CD4-positive, alpha-beta T cell (primary cell): ENCODE measurements around the gene COL20A1. TPM values are rescaled to one million over a fixed set of nuclear protein-coding genes. Genes with fewer than 3 reads are reported as not detected.
A peak's percentile ranks its signal among the peaks of the same experiment; 100 is the strongest.

Source experiments
- ATAC-seq: fragments of 200-7000 bp; cut with Tn5 transposase; one replicate; pipeline ENCODE4 v1.10.0; 2022; ENCODE audit warnings: mild to moderate bottlenecking; ENCODE audit not compliant: poor library complexity
- CTCF ChIA-PET: fragments of 350-600 bp; sonication (Branson Sonifier 250); formaldehyde crosslinking; loops from one replicate; lab custom pipeline; 2021; ENCODE audit warnings: antibody characterized with exemption, inconsistent platforms; lab: Charles Lee
- POLR2A ChIA-PET: fragments of 350-600 bp; sonication (Branson Sonifier 250); formaldehyde crosslinking; loops from one replicate; lab custom pipeline; 2021; ENCODE audit warnings: antibody characterized with exemption, inconsistent platforms; lab: Charles Lee
- DNase-seq, 14 experiments: peaks; one replicate each; pipeline ENCODE4 v3.0.0-alpha.2; 2013 to 2020; ENCODE audit warnings: mixed read lengths in 2 of 14
- H3K27ac ChIP-seq, 2 donors: one replicate each; pipeline versions ENCODE4 v1.5.1 to v1.7.0; 2013; ENCODE audit warnings: low read length in 2 of 2, low read depth in 1 of 2, mild to moderate bottlenecking in 1 of 2
- H3K27me3 ChIP-seq, 2 experiments: 1 replicate in 1 of 2; 2 replicates in 1 of 2; pipeline versions ENCODE4 v1.6.1 to v1.7.0; 2013; ENCODE audit warnings: low read length in 2 of 2, control low read depth in 1 of 2, mild to moderate bottlenecking in 1 of 2, moderate library complexity in 1 of 2; ENCODE audit not compliant: insufficient read depth in 2 of 2, control insufficient read depth in 1 of 2
- H3K36me3 ChIP-seq: one replicate; pipeline ENCODE4 v1.6.1; 2013; ENCODE audit warnings: low read length, control low read depth; ENCODE audit not compliant: insufficient read depth
- H3K4me1 ChIP-seq: one replicate; pipeline ENCODE4 v1.6.1; 2013; ENCODE audit warnings: low read length, control low read depth; ENCODE audit not compliant: insufficient read depth
- H3K4me3 ChIP-seq: one replicate; pipeline ENCODE4 v1.5.1; 2013; ENCODE audit warnings: mild to moderate bottlenecking, low read length, moderate library complexity
- H3K9me3 ChIP-seq, 2 experiments: 1 replicate in 1 of 2; 2 replicates in 1 of 2; pipeline versions ENCODE4 v1.6.1 to v1.7.0; 2013; ENCODE audit warnings: low read length in 2 of 2, mild to moderate bottlenecking in 2 of 2, control low read depth in 1 of 2, moderate library complexity in 1 of 2; ENCODE audit not compliant: control insufficient read depth in 1 of 2, insufficient read depth in 1 of 2
- H3K27ac Mint-ChIP-seq: one replicate; pipeline ENCODE4 v1.8.0; 2020; ENCODE audit warnings: mixed read lengths
- H3K27me3 Mint-ChIP-seq: one replicate; pipeline ENCODE4 v1.8.0; 2021; ENCODE audit warnings: mixed read lengths
- H3K36me3 Mint-ChIP-seq: one replicate; pipeline ENCODE4 v1.8.0; 2021; ENCODE audit warnings: low read depth, mixed read lengths
- H3K4me1 Mint-ChIP-seq: one replicate; pipeline ENCODE4 v1.8.0; 2021; ENCODE audit warnings: low read depth, mixed read lengths
- H3K4me3 Mint-ChIP-seq: one replicate; pipeline ENCODE4 v1.8.0; 2020; ENCODE audit warnings: mild to moderate bottlenecking, mixed read lengths
- H3K9me3 Mint-ChIP-seq: one replicate; pipeline ENCODE4 v1.8.0; 2020; ENCODE audit warnings: mixed read lengths
- intact Hi-C, 2 experiments: fragments of 100-400 bp; cut with DNase I in 1 of 2; cut with micrococcal nuclease in 1 of 2; formaldehyde crosslinking; loops; one replicate each; pipeline versions ENCODE4 v1.15.1 to v1.9.0; 2023 to 2025; cut with DNase I, micrococcal nuclease
- total RNA-seq, 174 experiments: library from RNA in 2 of 174; stranded (reverse) in 2 of 174; gene quantifications; one replicate each; pipeline ENCODE4 v1.2.3 and lab custom pipeline; 2021 to 2026
- TF ChIP-seq, protein P1 (sequence below): fragments of 200-600 bp; IDR thresholded peaks from one replicate; pipeline ENCODE4 v1.8.0; 2022; ENCODE audit warnings: antibody characterized with exemption, mild to moderate bottlenecking

The COL20A1 gene
- total RNA-seq, 2 experiments from 2014 or later: 0.03 TPM; not detected in 1

DNA sequence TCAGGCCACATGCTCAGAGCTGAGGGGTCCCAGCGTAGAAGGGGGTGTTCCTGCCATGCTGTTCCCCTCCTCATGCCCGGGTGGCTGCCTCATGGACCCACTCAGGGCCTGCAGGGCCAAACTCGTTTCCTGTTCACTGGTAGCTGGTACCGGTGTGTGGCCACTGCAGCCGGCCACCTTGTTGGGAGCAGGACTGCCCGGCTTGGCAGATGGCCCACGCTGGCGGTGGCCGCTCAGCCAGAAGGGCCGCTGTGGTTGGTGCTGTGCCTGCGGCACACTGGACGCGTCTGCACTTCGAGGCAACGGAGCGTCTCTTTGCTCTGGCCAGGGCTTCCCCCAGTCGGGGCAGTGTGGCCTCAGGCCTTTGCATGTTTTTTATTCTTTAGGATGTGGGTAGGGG is 10.0 kb upstream of the COL20A1 start:
- peaks cover 53% of the 10 kb centered on the region for H3K36me3 ChIP-seq
- CTCF ChIA-PET: no interaction called here
- TF ChIP-seq, protein P1, sequence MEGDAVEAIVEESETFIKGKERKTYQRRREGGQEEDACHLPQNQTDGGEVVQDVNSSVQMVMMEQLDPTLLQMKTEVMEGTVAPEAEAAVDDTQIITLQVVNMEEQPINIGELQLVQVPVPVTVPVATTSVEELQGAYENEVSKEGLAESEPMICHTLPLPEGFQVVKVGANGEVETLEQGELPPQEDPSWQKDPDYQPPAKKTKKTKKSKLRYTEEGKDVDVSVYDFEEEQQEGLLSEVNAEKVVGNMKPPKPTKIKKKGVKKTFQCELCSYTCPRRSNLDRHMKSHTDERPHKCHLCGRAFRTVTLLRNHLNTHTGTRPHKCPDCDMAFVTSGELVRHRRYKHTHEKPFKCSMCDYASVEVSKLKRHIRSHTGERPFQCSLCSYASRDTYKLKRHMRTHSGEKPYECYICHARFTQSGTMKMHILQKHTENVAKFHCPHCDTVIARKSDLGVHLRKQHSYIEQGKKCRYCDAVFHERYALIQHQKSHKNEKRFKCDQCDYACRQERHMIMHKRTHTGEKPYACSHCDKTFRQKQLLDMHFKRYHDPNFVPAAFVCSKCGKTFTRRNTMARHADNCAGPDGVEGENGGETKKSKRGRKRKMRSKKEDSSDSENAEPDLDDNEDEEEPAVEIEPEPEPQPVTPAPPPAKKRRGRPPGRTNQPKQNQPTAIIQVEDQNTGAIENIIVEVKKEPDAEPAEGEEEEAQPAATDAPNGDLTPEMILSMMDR: no peak
- DNase-seq (no peak), ATAC-seq (no peak)
- H3K4me1 ChIP-seq: peaks cover 21% of the 10 kb centered on the region
- no peaks in the 10 kb centered on the region for H3K27me3 ChIP-seq
- intact Hi-C loops: loop anchor here in 1 of 2 experiments (1.0 kb wide), 1 partner anchor 22 kb away; no protein-coding TSS in a partner anchor
- Mint-ChIP-seq H3K9me3 (no peaks in the 10 kb centered on the region), H3K36me3 (peaks cover 55% of the 10 kb centered on the region), H3K27me3 (no peaks in the 10 kb centered on the region), H3K4me3 (no peak overlapping the region), H3K27ac (no peak overlapping the region), H3K4me1 (peaks cover 4% of the 10 kb centered on the region)
- no peaks in the 10 kb centered on the region for H3K9me3 ChIP-seq
- H3K27ac ChIP-seq: no peak overlapping the region
- POLR2A ChIA-PET: no interaction called here
- H3K4me3 ChIP-seq: no peak overlapping the region

- H3K4me3 Mint-ChIP-seq: peak overlapping the region; percentile 76
- ChIA-PET POLR2A (interaction anchor here (2.5 kb wide), 1 partner anchor 12 kb away, joined by 10 read pairs; the partner anchor contains the start of gene ARFGAP1), CTCF (no interaction called here)
- H3K36me3 Mint-ChIP-seq: peaks cover 49% of the 10 kb centered on the region
- H3K9me3 Mint-ChIP-seq: no peaks in the 10 kb centered on the region
- TF ChIP-seq, protein P1: no peak
- H3K27me3 Mint-ChIP-seq: no peaks in the 10 kb centered on the region
- Histone ChIP-seq H3K9me3 (no peaks in the 10 kb centered on the region), H3K4me1 (peaks cover 21% of the 10 kb centered on the region), H3K27ac (no peak overlapping the region), H3K4me3 (peak overlapping the region; percentile 51), H3K36me3 (peaks cover 53% of the 10 kb centered on the region), H3K27me3 (no peaks in the 10 kb centered on the region)
- intact Hi-C loops: no loop called here
- DNase-seq (peak in 1 of 14 experiments; percentile 10), ATAC-seq (peak; percentile 19)
- H3K4me1 Mint-ChIP-seq: peaks cover 4% of the 10 kb centered on the region
- peak overlapping the region; percentile 63 for H3K27ac Mint-ChIP-seq
Measured at GRCh38 chr20:63283397-63284082, 9.4 kb upstream of the COL20A1 start.

- Mint-ChIP-seq H3K36me3 (peaks cover 51% of the 10 kb centered on the region), H3K4me1 (peaks cover 4% of the 10 kb centered on the region), H3K4me3 (peak overlapping the region; percentile 76), H3K9me3 (no peaks in the 10 kb centered on the region), H3K27ac (peak overlapping the region; percentile 63), H3K27me3 (no peaks in the 10 kb centered on the region)
- peak overlapping the region; percentile 51 for H3K4me3 ChIP-seq
- H3K36me3 ChIP-seq: peaks cover 49% of the 10 kb centered on the region
- intact Hi-C loops: no loop called here
- H3K9me3 ChIP-seq: no peaks in the 10 kb centered on the region
- DNase-seq (peak in 4 of 14 experiments; percentile 25 to 65 (median 42)), ATAC-seq (peak; percentile 66)
- ChIA-PET POLR2A (interaction anchor here (2.5 kb wide), 1 partner anchor 12 kb away, joined by 10 read pairs; the partner anchor contains the start of gene ARFGAP1), CTCF (no interaction called here)
- H3K4me1 ChIP-seq: peaks cover 21% of the 10 kb centered on the region
- TF ChIP-seq, protein P1: no peak
- no peaks in the 10 kb centered on the region for H3K27me3 ChIP-seq
- no peak overlapping the region for H3K27ac ChIP-seq
Measured at GRCh38 chr20:63284083-63284440, 8.9 kb upstream of the COL20A1 start.
